Activated T-cell treated with anti-CD3 and anti-CD28 coated beads, Interleukin-2, amount 50 U/mL, for 1 hour (primary cell): ENCODE data around the gene PRDX6.
"Not testable (repeated sequence)": the region's sequence is repeated elsewhere in the genome, so short reads cannot be mapped to it uniquely, and the experiment has no call there.

Source experiments
- DNase-seq: peaks from one replicate; pipeline ENCODE4 v3.0.0-alpha.2; 2020

PRDX6 gene

GRCh38 chr1:173502104-173502503 lies 25.0 kb downstream of the PRDX6 start:
- DNase-seq = no peak

- no peak for DNase-seq
Measured at GRCh38 chr1:173503391-173503790, 26.3 kb downstream of the PRDX6 start.

- no peak for DNase-seq
Measured at GRCh38 chr1:173504268-173504667, 27.1 kb downstream of the PRDX6 start.

- DNase-seq = no peak
Measured at GRCh38 chr1:173505391-173505790, 28.3 kb downstream of the PRDX6 start.

- no peak for DNase-seq
Measured at GRCh38 chr1:173506437-173506836, 29.3 kb downstream of the PRDX6 start.

GRCh38 chr1:173507205-173507846 lies 30.2 kb downstream of the PRDX6 start:
- no peak for DNase-seq

GRCh38 chr1:173507847-173508209 lies 30.7 kb downstream of the PRDX6 start:
- DNase-seq = no peak

- DNase-seq = no peak
Measured at GRCh38 chr1:173508541-173508940, 31.4 kb downstream of the PRDX6 start.

- no peak for DNase-seq
Measured at GRCh38 chr1:173509797-173510196, 32.7 kb downstream of the PRDX6 start.

- DNase-seq = not testable (repeated sequence)
Measured at GRCh38 chr1:173514503-173514902, 37.4 kb downstream of the PRDX6 start.

GRCh38 chr1:173520799-173521198 lies 43.7 kb downstream of the PRDX6 start:
- DNase-seq = no peak

GRCh38 chr1:173523329-173523728 lies 46.2 kb downstream of the PRDX6 start:
- no peak for DNase-seq

- no peak for DNase-seq
Measured at GRCh38 chr1:173525926-173526325, 48.8 kb downstream of the PRDX6 start.

GRCh38 chr1:173527151-173527826 lies 50.2 kb downstream of the PRDX6 start:
- no peak for DNase-seq

- no peak for DNase-seq
Measured at GRCh38 chr1:173529106-173529505, 52.0 kb downstream of the PRDX6 start.

GRCh38 chr1:173530795-173531693 lies 53.9 kb downstream of the PRDX6 start:
- no peak for DNase-seq

GRCh38 chr1:173532237-173532636 lies 55.1 kb downstream of the PRDX6 start:
- no peak for DNase-seq

GRCh38 chr1:173536223-173536622 lies 59.1 kb downstream of the PRDX6 start:
- DNase-seq = no peak
